Panc1 (cell line): ENCODE data around the gene C1QTNF9B.

Experiments used
- CTCF ChIP-seq: fragments of 450-650 bp; IDR thresholded peaks from 2 replicates; pipeline ENCODE4 v1.5.1; 2017; ENCODE audit warnings: mild to moderate bottlenecking
- POLR2AphosphoS5 ChIP-seq: IDR thresholded peaks from 2 replicates; pipeline ENCODE4 v1.6.1; 2012; ENCODE audit warnings: mild to moderate bottlenecking, low read depth, low read length, moderate library complexity
- REST ChIP-seq, 2 experiments: IDR thresholded peaks; 2 replicates each; pipeline ENCODE4 v1.6.1; 2011 to 2012; ENCODE audit warnings: low read depth in 2 of 2, control low read depth in 1 of 2, low read length in 1 of 2, mild to moderate bottlenecking in 1 of 2, moderate library complexity in 1 of 2; ENCODE audit not compliant: insufficient read depth in 1 of 2
- TCF7L2 ChIP-seq: IDR thresholded peaks from 2 replicates; pipeline ENCODE4 v1.6.1; 2011; ENCODE audit warnings: mild to moderate bottlenecking, low read depth, low read length, inconsistent platforms

GRCh38 chr13:23941211-23941610 is 43.9 kb upstream of the C1QTNF9B start:
- TF ChIP-seq REST (IDR thresholded peaks at IDR 0.05; ENCODE audit: insufficient read depth in 1 of 2, low read depth in 2 of 2, low read length in 1 of 2) = no peak
- TF ChIP-seq CTCF = no peak
- TF ChIP-seq POLR2AphosphoS5 = no peak
- no peak for TF ChIP-seq TCF7L2
